Measurements from ENCODE around the gene GPLD1.
"Not testable (repeated sequence)": the region's sequence is repeated elsewhere in the genome, so short reads cannot be mapped to it uniquely, and the experiment has no call there.

GPLD1 gene

GRCh38 chr6:24384369-24385130, 104.8 kb downstream of the GPLD1 start:
- not testable (repeated sequence) for DNase-seq (ENCODE audit: low read depth in 3 of 3, low spot score in 1 of 3)

- not testable (repeated sequence) for DNase-seq (ENCODE audit: low read depth in 3 of 3, low spot score in 1 of 3)
Observed at GRCh38 chr6:24382891-24383494, 106.4 kb downstream of the GPLD1 start.

- no peak for DNase-seq (ENCODE audit: low read depth in 3 of 3, low spot score in 1 of 3)
Observed at GRCh38 chr6:24382220-24382540, 107.2 kb downstream of the GPLD1 start.

GRCh38 chr6:24381476-24382219, 107.7 kb downstream of the GPLD1 start:
- no peak for DNase-seq (ENCODE audit: low read depth in 3 of 3, low spot score in 1 of 3)

- DNase-seq (ENCODE audit: low read depth in 3 of 3, low spot score in 1 of 3), result no peak
Observed at GRCh38 chr6:24378473-24379097, 110.8 kb downstream of the GPLD1 start.
